Renal cortical epithelial cell (primary cell): ENCODE measurements around the gene ZNF462. TPM values are rescaled to one million over a fixed set of nuclear protein-coding genes. Genes with fewer than 3 reads are reported as not detected.
A peak's percentile ranks its signal among the peaks of the same experiment; 100 is the strongest.

Experiments
- DNase-seq: peaks from one replicate; pipeline ENCODE4 v3.0.0-alpha.2; 2011; ENCODE audit warnings: low read depth
- total RNA-seq: library from RNA; depleted of rRNA; stranded (reverse); fragments of >200 nt; gene quantifications from 2 replicates; pipeline ENCODE4 v1.2.3, GENCODE V29; 2014

ZNF462 gene
- total RNA-seq, 1 donor from 2014 or later, result 36.1 TPM

- no peak for DNase-seq
Measured at GRCh38 chr9:106929471-106930177, 66.7 kb downstream of the ZNF462 start.

DNA sequence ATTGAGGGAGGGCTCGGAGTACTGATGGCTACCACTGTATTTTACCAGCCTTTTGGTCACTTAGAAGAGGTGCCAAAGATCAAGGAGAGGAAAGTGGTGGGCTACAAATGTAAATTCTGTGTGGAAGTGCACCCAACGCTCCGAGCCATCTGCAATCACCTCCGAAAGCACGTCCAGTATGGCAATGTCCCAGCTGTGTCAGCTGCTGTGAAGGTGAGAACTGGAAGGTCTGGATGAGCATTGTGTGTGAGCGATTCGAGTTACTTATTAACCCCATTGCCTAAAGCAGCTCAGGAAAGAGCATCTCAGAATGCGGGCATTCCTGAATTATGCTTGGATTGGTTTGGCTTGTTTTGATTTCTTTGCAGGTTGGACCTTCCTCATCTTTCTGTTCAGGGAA, 67.5 kb downstream of the ZNF462 start:
- peak; percentile 74 for DNase-seq

DNA sequence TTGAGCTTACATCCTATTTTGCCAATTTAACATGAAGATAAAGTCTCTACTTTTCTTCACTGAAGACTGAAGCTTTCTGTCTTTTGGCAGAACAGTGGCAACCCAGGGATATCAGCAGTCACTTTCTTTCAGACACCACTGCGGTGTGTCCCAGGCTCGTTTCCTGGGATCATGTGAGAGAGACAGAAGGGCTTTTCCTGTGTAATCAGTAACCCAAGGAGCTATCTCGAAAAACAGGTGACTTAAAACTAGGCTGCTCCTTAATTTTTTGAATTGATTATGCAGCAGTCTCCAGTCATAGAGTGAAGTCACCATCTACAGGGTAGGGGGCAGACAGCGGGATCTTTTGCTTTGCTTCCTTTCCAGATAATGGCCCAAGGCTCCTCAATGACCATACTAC, 68.5 kb downstream of the ZNF462 start:
- no peak for DNase-seq

DNA sequence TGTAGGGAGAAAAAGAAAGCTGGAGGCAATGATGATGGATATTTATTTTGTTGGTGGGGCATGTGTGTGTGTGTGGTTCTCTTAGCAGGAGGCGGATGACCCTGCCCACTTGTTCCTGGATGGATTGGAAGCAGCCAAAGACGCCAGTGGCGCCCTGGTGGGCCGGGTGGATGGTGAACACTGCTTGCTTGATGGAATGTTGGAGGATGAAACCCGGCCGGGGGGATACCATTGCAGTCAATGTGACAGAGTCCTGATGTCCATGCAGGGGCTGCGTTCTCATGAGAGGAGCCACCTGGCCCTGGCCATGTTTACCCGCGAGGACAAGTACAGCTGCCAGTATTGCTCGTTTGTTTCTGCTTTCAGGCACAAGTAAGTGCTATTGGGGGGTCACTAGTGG, 69.2 kb downstream of the ZNF462 start:
- no peak for DNase-seq

DNA sequence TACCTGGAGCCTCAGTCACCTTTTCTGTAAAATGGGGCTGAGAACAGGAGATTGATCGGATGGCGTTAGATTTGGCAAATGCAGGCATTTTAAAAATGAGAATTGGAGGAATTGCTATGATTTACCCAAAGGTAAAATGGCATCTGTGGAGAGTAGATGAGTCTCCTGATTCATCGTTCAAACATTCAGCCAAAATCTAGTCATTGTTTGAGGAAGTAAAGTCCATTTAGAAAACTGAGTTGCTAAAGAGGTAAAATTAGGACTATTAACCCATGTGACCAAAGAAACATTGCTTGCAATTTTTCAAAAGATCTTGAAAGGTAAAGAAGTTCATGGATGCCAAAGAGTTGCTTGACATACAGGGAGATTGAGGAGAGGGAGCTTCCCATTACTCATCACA, 69.7 kb downstream of the ZNF462 start:
- DNase-seq, result no peak

GRCh38 chr9:106933470-106933869, 70.5 kb downstream of the ZNF462 start:
- DNase-seq, result no peak

DNA sequence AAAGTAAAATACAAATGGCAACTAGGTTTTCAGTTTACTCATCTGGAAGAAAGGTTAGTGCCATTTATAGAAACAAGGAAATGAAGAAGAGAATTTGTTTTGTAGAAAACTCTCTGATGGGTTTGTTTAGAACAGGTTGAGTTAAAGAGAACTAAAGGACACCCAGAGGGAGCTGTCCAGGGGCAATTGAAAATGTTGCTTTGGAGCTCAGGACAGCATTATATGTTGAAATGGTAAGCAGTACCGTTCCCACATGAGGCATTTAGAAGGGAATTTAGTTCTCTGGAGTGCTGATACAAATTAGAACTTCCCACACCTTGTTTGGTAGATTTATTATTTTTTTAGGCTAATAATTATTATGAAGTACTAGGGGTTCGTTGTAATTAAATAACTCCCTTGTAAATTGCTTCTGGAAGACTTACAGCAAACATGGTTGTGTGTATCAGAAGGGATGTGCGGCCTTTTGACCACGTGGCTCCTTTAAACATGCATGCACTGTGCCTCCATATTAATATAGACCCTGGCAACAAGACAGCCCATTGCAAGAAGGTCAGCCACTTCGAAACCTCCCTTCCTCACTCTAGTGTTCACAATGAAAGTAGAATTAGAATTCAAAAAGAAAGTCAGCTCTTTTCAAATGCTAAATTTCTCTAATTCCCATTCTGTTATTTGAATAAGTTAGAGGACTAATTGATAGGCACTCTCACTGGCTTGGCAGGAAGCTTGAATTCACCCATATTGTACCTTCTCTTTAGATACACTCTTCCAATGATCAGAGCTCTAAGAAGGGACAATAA, 71.7 kb downstream of the ZNF462 start:
- no peak for DNase-seq

GRCh38 chr9:106936680-106937079, 73.7 kb downstream of the ZNF462 start:
- DNase-seq, result no peak

- DNase-seq, result no peak
Measured at GRCh38 chr9:106941916-106942315, 79.0 kb downstream of the ZNF462 start.

DNA sequence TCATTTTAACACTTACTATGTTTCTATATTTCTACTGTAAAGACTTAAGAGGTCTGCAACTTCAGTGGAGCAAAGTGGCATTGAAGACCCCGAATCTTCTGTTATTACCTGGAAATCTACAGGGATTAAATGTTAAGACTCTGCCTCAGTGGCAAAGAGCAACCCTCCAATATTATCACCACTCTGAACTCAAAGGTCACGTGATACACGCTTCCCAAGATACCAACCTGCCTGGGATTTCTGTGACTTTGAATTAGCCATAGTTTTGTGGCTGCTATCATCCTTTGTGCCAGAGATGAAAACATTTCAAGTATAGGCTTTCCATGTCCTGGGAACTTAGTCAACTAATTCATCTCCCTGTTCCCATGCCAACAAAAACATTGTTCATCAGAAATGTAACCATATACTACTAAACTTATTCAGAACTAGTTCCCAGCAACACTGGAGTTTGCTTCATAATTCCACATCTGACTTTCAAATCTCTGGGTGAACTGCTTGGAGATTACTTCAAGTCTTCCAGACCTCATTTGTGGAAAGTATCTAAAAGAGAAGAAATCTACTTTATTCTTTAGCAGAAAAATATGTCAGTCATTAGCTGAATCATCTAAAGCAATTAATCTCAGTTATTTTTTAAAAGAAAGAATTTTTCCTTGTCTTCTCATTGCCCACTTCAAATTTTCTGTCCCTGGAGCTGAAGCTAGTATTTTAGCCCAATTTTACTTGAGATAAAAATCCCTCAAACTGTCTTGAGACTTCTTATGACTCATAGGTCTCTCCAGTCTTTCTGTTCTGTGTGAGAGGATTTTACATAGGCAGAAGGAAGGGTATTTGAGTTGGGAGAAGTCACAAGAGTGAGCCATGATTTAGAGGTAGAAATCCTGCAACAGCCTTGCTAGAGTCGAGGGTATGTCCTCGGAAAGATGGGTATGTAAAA, 83.0 kb downstream of the ZNF462 start:
- DNase-seq, result peak; percentile 63

DNA sequence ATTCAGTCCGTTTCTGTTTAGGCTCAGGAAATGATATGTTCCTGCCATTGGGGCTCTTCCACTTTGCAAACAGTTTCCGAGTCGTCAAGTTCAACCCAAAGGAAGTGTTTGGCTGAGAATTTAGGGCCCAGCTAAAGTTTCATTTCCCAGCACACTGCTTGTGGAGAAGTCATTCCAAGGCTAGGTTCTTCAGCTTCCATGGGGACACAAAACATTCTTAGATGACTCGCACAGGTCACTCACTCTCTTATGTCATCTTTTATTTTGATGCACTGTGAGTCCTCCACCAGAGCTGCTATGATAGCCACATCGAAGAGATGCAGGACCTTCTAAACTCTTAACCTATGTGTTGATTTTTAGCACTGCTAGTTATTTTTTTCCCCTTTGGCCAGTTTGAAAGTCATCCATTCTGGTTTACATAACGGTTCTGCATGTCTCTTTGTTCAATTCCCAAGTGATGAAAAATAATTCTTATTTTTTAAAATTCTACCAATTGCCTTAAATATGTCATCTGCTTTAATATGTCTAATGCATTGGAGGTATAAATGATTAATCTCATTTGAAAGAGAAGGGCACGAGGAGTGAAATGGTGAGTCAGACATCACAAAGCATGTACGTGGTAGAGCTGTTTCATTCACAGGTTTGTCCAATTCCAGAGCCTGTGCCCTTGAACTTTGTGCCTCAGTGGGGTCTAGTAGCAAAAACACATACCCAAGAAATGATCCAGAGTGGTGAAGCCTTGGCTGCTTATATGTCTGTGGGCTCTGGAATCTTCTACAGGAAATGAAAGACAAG, 84.3 kb downstream of the ZNF462 start:
- peak; percentile 79 for DNase-seq

DNA sequence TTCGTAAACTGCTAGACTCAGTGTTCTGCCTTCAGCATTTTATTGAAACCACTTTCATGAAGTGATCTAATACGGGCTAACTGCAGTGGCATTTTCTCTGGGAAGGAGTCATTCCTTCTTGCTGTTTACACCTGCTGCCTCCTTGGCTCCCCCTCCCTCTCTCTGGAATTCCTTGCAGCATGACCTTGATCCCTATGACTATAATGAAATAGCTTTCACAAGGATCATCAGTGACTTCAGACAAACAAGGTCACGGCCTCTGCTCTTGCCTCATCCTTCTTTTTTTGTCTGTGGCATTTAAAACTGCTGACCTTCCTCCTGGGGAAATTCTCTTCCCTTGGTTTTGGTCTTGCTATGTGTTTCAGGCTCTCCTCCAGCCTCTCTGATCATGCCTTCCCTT, 90.2 kb downstream of the ZNF462 start:
- DNase-seq, result peak; percentile 96

GRCh38 chr9:106954558-106954957, 91.6 kb downstream of the ZNF462 start:
- DNase-seq, result peak; percentile 87

DNA sequence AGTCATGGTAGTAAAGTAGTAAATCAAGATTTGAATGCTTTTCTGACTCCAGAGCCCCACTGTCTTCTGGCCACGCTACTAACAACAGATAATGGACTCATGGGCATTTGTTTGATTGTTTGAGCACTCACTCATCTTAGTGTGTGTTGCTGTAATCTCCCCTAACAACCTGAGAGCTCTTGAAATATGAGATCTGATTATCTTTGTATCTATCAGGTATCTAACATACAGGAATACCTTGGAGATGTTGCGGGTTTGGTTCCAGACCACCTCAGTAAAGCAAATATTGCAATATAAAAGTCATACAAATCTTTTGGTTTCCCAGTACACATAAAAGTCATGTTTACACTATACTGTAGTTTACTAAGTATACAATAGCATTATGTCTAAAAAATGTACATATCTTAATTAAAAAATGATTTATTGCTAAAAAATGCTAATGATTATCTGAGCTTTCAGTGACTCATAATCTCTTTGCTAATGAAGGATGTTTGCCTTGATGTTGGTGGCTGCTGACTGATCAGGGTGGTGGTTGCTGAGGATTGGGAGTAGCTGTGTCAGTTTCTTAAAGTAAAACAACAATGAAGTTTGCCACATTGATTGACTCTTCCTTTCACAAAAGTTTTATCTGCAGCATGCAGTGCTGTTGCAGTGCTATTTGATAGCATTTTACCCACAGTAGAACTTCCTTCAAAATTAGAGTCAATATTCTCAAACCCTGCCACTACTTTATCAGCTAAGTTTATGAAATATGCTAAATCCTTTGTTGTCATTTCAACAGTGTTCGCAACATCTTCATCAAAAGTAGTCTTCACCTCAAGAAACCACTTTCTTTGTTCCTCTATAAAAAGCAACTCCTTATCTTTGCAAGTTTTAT, 92.2 kb downstream of the ZNF462 start:
- peak; percentile 38 for DNase-seq

GRCh38 chr9:106956971-106957370, 94.0 kb downstream of the ZNF462 start:
- DNase-seq, result peak; percentile 96

- DNase-seq, result peak; percentile 86
Measured at GRCh38 chr9:106958955-106959657, 96.1 kb downstream of the ZNF462 start.

- DNase-seq, result no peak
Measured at GRCh38 chr9:106960258-106960657, 97.3 kb downstream of the ZNF462 start.

- DNase-seq, result no peak
Measured at GRCh38 chr9:106961623-106962022, 98.7 kb downstream of the ZNF462 start.

DNA sequence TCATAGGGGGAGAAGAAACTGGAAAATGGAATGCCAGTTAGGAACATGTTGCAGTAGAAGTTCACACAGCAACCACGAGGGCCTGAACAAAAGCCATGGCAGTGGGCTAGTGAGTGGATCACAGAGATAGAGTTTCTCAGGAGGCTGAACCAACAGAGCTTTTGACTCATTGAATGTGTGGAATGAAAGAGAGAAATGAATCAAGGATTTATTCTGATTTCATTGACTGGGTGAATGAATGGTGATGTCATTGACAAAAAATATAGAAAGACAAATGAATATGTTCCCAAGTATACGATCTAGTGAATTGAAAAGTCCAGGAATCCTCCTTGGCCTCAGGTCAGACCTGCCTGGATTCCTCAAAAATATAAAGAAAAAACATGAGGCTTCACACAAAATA, 99.2 kb downstream of the ZNF462 start:
- no peak for DNase-seq
